Measurements from ENCODE around the gene RCC2.

GRCh38 chr1:17423781-17424245, 15.7 kb downstream of the RCC2 start:
- TF ChIP-seq, protein P1, sequence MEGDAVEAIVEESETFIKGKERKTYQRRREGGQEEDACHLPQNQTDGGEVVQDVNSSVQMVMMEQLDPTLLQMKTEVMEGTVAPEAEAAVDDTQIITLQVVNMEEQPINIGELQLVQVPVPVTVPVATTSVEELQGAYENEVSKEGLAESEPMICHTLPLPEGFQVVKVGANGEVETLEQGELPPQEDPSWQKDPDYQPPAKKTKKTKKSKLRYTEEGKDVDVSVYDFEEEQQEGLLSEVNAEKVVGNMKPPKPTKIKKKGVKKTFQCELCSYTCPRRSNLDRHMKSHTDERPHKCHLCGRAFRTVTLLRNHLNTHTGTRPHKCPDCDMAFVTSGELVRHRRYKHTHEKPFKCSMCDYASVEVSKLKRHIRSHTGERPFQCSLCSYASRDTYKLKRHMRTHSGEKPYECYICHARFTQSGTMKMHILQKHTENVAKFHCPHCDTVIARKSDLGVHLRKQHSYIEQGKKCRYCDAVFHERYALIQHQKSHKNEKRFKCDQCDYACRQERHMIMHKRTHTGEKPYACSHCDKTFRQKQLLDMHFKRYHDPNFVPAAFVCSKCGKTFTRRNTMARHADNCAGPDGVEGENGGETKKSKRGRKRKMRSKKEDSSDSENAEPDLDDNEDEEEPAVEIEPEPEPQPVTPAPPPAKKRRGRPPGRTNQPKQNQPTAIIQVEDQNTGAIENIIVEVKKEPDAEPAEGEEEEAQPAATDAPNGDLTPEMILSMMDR (conservative IDR thresholded peaks at IDR 0.05; ENCODE audit: low read length): no peak
- no peak for TF ChIP-seq EZH2phosphoT487 (IDR thresholded peaks at IDR 0.05; ENCODE audit: borderline replicate concordance, low read depth, low read length)

All from OCI-LY7 (cell line).